ENCODE results near the gene JUP. TPM values are rescaled to one million over a fixed set of nuclear protein-coding genes. Genes with fewer than 3 reads are reported as not detected.

JUP gene
- total RNA-seq, 1 experiment from 2014 or later, result 132 TPM

DNA sequence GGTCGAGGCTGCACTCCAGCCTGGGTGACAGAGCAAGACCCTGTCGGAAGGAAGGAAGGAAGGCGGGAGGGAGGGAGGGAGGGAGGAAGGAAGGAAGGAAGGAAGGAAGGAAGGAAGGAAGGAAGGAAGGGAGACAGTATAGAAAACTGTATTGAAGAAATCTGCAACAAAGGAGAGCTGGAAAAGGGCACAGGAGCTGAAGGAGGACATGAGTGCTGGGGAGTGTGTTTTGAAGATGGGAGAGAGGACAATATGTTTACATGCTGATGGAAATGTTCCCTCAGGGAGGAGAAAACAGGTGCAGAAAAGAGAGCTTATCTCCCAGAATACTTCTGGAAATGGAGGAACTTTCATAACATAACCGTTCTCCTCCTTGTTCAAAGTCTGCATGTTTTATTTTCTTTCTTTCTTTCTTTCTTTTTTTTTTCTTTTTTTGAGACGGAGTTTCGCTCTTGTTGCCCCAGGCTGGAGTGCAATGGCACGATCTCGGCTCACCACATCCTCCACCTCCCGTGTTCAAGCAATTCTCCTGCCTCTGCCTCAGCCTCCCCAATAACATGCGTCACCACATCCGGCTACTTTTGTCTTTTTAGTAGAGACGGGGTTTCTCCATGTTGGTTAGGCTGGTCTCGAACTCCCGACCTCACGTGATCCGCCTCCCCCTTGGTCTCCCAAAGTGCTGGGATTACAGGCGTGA is 49.4 kb downstream of the JUP start:
- ChIA-PET POLR2A (ENCODE audit: unreplicated experiment) (interaction anchor here (1.0 kb wide), 2 partner anchors 49 to 59 kb away, joined by 3 to 9 read pairs; no protein-coding TSS in a partner anchor), CTCF (interaction anchor here (0.5 to 1.1 kb wide), 3 partner anchors 63 to 173 kb away, joined by 3 to 6 read pairs (median 3); no protein-coding TSS in a partner anchor)
- Histone ChIP-seq H3K36me3 (ENCODE audit: low read depth, low read length) (no peaks in the 10 kb centered on the region), H3K9me3 (ENCODE audit: low read length) (no peaks in the 10 kb centered on the region), H3K27ac (ENCODE audit: low read length) (no peak overlapping the region), H3K4me3 (ENCODE audit: low read length) (no peak overlapping the region), H3K79me2 (ENCODE audit: low read length) (no peaks in the 10 kb centered on the region), H3F3A (ENCODE audit: low read length, unreplicated experiment) (no peaks in the 10 kb centered on the region), H3K9ac (ENCODE audit: low read length) (no peak overlapping the region), H2AFZ (ENCODE audit: low read length) (no peak overlapping the region), H4K20me1 (ENCODE audit: low read length) (no peaks in the 10 kb centered on the region), H3K27me3 (ENCODE audit: low read length) (no peaks in the 10 kb centered on the region), H3K9me2 (replicated peaks; ENCODE audit: low read length) (no peaks in the 10 kb centered on the region), H3K4me2 (ENCODE audit: low read length) (peak overlapping the region; percentile 43; the same call in 1 of the 2 replicates), H3K4me1 (ENCODE audit: insufficient read depth, low read length) (peaks cover 31% of the 10 kb centered on the region)
- TF ChIP-seq EZH2phosphoT487 (IDR thresholded peaks at IDR 0.05; ENCODE audit: borderline replicate concordance, low read length), result no peak
- TF ChIP-seq, protein P1, sequence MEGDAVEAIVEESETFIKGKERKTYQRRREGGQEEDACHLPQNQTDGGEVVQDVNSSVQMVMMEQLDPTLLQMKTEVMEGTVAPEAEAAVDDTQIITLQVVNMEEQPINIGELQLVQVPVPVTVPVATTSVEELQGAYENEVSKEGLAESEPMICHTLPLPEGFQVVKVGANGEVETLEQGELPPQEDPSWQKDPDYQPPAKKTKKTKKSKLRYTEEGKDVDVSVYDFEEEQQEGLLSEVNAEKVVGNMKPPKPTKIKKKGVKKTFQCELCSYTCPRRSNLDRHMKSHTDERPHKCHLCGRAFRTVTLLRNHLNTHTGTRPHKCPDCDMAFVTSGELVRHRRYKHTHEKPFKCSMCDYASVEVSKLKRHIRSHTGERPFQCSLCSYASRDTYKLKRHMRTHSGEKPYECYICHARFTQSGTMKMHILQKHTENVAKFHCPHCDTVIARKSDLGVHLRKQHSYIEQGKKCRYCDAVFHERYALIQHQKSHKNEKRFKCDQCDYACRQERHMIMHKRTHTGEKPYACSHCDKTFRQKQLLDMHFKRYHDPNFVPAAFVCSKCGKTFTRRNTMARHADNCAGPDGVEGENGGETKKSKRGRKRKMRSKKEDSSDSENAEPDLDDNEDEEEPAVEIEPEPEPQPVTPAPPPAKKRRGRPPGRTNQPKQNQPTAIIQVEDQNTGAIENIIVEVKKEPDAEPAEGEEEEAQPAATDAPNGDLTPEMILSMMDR (conservative IDR thresholded peaks at IDR 0.05; ENCODE audit: low read depth, low read length), result no peak
- TF ChIP-seq EZH2 (IDR thresholded peaks at IDR 0.05; ENCODE audit: low read length, unreplicated experiment), result no peak
- DNase-seq, result no peak
- intact Hi-C loops (cut with micrococcal nuclease), result loop anchor here (5.0 kb wide), 1 partner anchor 130 kb away; the partner anchor contains the start of gene KLHL11
- BruUV-seq (replicated peaks), result no TSS peak
- ATAC-seq, result no peak

DNA sequence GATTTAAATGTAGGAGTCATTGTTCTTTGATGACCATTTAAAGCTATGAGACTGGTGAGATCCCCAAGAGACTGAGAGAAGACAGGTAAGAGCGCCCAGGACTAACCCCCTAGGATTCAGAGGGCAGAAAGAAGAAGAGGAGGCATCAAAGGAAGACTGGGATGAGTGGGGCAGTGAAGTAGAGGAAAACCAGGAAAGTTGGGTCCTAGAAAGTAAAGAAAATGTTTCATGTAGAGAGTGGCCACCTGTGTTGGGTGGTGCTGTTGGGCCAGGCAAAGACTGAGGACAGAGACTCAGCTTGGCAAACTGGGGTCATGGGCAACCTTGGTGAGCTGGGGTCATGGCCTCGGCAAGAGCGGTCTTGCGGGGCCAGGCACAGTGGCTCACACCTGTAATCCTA is 50.8 kb downstream of the JUP start:
- no peak overlapping the region for H3K9ac ChIP-seq (ENCODE audit: low read length)
- no peak overlapping the region for H3K27ac ChIP-seq (ENCODE audit: low read length)
- H3K36me3 ChIP-seq (ENCODE audit: low read depth, low read length), result no peaks in the 10 kb centered on the region
- H3K9me2 ChIP-seq (replicated peaks; ENCODE audit: low read length), result no peaks in the 10 kb centered on the region
- ChIA-PET POLR2A (ENCODE audit: unreplicated experiment) (no interaction called here), CTCF (no interaction called here)
- H3K4me2 ChIP-seq (ENCODE audit: low read length), result no peak overlapping the region
- H3K9me3 ChIP-seq (ENCODE audit: low read length), result no peaks in the 10 kb centered on the region
- no peaks in the 10 kb centered on the region for H4K20me1 ChIP-seq (ENCODE audit: low read length)
- peaks cover 31% of the 10 kb centered on the region for H3K4me1 ChIP-seq (ENCODE audit: insufficient read depth, low read length)
- BruUV-seq (replicated peaks), result no TSS peak
- no peak overlapping the region for H2AFZ ChIP-seq (ENCODE audit: low read length)
- intact Hi-C loops (cut with micrococcal nuclease), result loop anchor here (5.0 kb wide), 1 partner anchor 132 kb away; the partner anchor contains the start of gene KLHL11
- H3K79me2 ChIP-seq (ENCODE audit: low read length), result no peaks in the 10 kb centered on the region
- no peak overlapping the region for H3K4me3 ChIP-seq (ENCODE audit: low read length)
- H3K27me3 ChIP-seq (ENCODE audit: low read length), result no peaks in the 10 kb centered on the region
- TF ChIP-seq, protein P1 (conservative IDR thresholded peaks at IDR 0.05; ENCODE audit: low read depth, low read length), result no peak
- TF ChIP-seq EZH2 (IDR thresholded peaks at IDR 0.05; ENCODE audit: low read length, unreplicated experiment), result no peak
- no peak for TF ChIP-seq EZH2phosphoT487 (IDR thresholded peaks at IDR 0.05; ENCODE audit: borderline replicate concordance, low read length)
- no peak for ATAC-seq
- DNase-seq, result no peak
- no peaks in the 10 kb centered on the region for H3F3A ChIP-seq (ENCODE audit: low read length, unreplicated experiment)

DNA sequence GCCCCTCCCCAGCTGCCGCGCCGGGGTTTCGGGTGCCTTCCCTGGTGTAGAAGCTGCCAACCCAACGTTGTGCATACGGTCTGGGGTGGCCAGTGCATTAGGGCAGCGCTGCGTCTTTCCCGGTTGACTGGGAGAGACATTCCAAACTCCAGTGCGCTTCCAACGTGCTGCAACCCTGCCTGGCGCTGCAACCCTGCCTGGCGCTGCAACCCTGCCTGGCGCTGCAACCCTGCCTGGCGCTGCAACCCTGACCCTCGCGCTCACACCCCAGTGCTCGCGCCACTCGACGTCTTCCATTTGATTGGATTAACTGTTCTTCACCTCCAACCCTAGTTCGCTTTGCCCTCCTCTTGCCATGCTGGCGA is 51.6 kb downstream of the JUP start:
- peak overlapping the region; percentile 80 for H3K4me2 ChIP-seq (ENCODE audit: low read length)
- no peaks in the 10 kb centered on the region for H3K79me2 ChIP-seq (ENCODE audit: low read length)
- H3K4me3 ChIP-seq (ENCODE audit: low read length), result peak overlapping the region; percentile 81
- no peak overlapping the region for H3K27ac ChIP-seq (ENCODE audit: low read length)
- H3F3A ChIP-seq (ENCODE audit: low read length, unreplicated experiment), result no peaks in the 10 kb centered on the region
- no peak overlapping the region for H3K9ac ChIP-seq (ENCODE audit: low read length)
- ChIA-PET POLR2A (ENCODE audit: unreplicated experiment) (no interaction called here), CTCF (no interaction called here)
- DNase-seq, result no peak
- intact Hi-C loops (cut with micrococcal nuclease), result loop anchor here (5.0 kb wide), 1 partner anchor 132 kb away; the partner anchor contains the start of gene KLHL11
- no peaks in the 10 kb centered on the region for H3K9me3 ChIP-seq (ENCODE audit: low read length)
- no peak for TF ChIP-seq EZH2phosphoT487 (IDR thresholded peaks at IDR 0.05; ENCODE audit: borderline replicate concordance, low read length)
- TF ChIP-seq, protein P1 (conservative IDR thresholded peaks at IDR 0.05; ENCODE audit: low read depth, low read length), result no peak
- no peak for TF ChIP-seq EZH2 (IDR thresholded peaks at IDR 0.05; ENCODE audit: low read length, unreplicated experiment)
- no TSS peak for BruUV-seq (replicated peaks)
- peaks cover 25% of the 10 kb centered on the region for H3K4me1 ChIP-seq (ENCODE audit: insufficient read depth, low read length)
- ATAC-seq, result peak; percentile 27
- H2AFZ ChIP-seq (ENCODE audit: low read length), result peak overlapping the region; percentile 85
- no peaks in the 10 kb centered on the region for H3K36me3 ChIP-seq (ENCODE audit: low read depth, low read length)
- H3K9me2 ChIP-seq (replicated peaks; ENCODE audit: low read length), result no peaks in the 10 kb centered on the region
- H4K20me1 ChIP-seq (ENCODE audit: low read length), result no peaks in the 10 kb centered on the region
- no peaks in the 10 kb centered on the region for H3K27me3 ChIP-seq (ENCODE audit: low read length)
